Fibroblast of peridontal ligament (primary cell): ENCODE data around the gene CTTN.
"Not testable (repeated sequence)": the region's sequence is repeated elsewhere in the genome, so short reads cannot be mapped to it uniquely, and the experiment has no call there.

Experiments used
- DNase-seq: peaks from one replicate; pipeline ENCODE4 v3.0.0-alpha.2; 2010; ENCODE audit errors: extremely low read depth

The CTTN gene

DNA sequence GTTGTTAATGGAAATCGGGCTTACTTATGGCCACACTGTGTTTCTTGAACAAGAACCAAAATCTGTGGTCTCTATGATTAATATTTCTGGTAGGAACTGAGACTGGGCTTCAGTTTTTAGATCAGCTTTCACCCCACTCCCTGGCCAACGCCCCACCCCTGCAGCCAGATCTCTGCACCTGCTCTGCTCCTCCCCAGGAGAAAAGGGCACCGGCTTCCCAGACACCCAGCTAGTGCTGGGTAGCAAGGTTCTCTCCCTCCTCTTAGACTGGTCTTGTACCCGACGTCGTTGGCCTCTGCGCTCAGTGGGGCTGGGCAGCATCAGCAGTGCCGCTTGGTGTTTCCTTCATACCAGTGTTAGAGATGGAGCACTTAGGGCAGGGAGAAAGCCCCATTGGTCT, 17.0 kb upstream of the CTTN start:
- DNase-seq, result no peak

DNA sequence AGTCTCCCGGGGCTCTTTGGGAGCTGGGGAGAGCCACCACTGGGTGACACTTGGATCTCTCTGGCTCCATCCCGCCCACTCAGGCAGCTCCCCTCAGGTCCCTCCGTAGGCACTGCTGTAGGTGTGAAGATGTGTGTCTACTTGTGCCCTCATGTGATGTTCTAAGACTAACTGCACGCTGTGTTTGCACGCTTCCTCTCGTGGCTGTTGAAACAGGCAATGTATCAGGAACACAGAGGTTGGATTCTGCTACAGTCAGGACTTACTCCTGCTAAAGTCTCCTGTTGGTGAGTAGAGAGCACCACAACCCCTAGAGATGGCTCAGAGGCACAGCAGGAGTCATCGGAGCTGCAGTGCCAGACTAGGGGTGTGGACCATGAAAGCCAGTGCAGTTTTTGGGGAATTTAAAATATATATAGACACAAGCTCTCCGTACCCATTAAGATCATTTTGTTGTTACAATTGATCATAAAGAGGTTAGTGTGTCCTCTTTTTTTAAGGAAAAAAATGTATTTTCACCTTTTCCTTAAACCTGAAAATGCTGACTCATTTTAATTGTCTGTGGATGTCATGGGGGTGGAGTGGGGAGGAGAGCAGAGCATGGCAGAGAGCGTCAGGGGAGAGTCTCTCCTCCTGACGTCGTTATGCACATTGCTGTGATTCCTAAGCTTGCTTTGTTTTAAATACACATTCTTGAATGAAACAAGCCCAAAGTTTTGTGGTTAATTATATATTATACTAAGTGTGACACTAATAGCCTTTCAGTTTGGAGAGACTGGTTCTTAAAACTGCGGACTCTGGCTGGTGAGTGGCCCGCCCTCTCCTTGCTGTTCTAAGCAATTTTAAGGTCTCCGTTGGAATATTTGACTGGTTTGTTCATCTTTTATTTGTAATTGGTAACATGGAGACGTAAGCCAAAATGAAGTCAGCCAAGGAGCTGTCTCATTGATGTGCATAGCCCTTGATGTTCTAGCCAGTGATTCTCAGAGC, 16.2 kb upstream of the CTTN start:
- peak; percentile 88 for DNase-seq

DNA sequence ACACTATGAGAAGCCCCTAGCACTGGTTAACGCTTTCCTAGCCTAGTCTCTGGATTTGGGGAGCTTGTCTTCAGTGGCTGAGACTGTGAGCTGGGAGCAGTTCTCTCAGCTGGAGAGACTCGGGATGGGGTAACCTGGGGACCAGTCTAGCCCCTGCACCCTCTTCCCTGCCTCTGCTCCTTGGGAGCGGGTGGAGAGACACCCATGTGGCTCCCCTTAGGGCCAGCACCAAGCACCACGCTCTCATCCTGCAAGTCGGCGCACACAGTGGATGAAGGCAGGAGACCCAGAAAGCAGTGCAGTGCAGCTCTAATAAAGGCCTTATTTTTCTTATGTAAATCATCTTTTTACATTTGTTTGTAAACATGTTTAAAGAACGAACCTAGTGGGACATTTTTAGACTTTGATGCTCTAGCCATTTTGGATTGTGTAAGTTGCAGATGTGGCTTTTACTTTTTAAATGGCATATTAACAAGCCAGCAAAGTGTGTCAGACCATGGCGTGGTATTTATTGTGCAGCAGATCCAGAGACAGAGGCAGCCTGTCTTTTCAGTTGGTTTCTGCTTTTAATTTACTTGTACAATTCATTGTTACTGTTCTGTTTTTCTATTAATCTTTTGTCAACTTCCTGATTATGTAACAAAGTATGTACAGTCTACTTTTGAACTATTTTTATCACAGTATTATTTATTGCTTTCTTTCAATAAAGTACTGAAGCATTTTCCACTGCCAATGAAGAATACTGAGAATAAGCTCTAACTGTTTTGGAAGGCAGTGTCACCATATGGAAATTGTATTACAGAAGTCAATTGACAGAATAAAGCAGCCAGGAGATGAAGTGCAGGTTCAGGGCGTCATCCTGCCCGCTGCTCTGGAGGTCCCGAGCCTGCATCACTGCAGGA, 14.4 kb upstream of the CTTN start:
- no peak for DNase-seq

DNA sequence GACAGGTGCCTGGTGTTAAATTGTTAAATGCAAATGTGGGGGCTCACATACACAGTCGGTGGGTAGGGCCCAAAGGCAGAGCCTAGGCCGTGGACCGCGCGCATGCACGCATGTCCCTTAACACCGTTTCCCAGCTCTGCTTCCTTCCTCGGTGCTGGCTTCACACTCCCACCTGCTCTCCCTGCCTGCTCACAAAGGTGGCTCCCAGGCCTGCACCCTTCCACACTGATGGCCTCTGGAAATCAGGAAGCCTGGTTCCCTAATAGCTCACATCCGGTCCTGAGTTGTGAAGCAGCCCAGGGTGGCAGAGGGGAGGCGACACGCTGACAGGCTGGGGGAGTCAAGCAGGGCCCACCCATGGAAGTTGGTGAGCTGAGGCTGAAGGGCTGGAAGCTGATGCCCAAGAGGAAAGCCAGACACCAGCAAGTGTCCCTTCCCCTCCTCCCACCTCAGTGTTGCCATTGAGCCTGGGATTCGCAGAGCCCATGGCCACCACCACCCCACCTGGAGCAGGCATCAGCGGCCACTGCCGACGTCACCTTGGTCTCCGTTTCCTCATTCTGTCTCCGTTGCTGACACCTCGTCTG, 13.7 kb upstream of the CTTN start:
- DNase-seq, result no peak

DNA sequence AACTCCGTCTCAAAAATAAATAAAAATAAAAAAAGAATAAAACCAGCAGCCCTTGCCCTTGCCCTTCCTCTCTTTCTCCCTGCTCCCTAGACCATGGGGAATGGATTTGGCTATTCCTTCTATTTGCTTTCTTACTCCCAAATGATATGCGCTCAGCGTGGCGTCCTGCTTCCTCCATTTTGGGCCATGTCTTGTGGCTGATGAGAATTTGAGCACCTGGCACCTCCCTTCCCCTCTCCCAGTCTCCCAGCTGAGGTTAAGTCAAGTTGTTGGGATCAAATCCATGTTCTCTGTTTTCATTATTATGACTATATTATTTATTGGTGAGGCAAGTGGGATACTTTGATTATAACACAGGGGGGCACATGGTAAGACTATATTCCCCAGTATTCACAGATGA, 10.8 kb upstream of the CTTN start:
- no peak for DNase-seq

DNA sequence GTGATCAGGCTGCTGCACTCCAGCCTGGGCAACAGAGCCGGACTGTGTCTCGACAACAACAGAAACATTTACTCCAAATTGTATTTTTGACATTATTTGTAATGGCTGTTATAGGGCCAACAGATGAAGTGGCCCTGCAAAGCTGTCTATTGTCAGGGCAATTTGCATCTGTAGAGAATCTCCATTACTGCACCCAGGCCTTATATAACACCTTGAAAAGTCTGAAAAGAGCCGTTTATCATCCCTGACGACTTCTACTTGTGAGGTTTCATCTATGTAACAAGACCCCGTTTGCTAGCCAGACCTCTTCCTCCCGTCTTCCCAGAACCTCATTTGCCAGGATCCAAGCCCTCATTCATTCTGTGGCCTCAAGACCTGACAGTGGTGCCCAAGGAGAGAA, 9.1 kb upstream of the CTTN start:
- no peak for DNase-seq

DNA sequence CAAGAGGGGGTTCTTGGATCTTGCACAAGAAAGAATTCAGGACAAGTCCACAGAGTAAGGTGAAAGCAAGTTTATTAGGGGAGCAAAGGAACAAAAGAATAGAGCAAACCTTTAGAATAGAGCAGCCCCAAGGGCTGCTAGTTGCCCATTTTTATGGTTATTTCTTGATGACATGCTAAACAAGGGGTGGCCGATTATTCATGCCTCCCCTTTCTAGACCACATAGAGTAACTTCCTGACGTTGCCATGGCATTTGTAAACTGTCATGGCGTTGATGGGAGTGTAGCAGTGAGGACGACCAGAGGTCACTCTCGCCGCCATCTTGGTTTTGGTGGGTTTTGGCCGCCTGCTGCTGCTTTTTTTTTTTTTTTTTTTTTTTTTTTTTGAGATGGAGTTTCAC, 7.4 kb upstream of the CTTN start:
- DNase-seq, result not testable (repeated sequence)

DNA sequence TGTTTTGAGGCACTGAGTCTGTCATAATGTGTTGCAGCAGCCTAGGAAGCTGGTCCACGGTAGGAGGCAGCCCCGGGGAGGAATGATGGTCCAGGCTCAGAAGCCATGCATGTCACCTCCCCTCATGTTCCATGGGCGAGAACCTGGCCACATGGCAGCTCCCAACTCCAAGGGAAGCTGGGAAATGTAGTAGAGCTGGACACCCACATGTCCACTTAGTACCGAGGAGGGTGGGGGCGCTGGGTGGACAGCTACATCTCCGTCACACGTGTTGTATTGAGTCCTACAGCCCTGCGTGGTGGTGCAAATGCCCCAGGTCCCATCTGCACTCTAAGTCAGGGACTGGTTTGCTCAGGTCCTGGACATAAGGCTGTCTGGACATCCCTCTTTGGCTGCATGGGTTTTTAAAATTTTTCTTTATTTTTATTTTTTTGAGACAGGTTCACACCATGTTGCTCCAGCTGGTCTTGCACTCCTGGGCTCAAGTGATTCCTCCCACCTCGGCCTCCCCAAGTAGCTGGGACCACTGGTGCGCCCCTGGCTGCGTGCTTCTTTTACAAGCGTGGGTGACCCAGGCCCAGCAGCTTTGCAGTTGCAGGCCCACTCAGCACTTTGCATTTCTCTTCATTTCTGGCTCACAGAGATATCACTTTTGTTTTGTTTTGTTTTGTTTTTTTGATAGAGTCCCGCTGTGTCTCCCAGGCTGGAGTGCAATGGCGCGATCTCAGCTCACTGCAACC, 3.9 kb upstream of the CTTN start:
- DNase-seq, result no peak

DNA sequence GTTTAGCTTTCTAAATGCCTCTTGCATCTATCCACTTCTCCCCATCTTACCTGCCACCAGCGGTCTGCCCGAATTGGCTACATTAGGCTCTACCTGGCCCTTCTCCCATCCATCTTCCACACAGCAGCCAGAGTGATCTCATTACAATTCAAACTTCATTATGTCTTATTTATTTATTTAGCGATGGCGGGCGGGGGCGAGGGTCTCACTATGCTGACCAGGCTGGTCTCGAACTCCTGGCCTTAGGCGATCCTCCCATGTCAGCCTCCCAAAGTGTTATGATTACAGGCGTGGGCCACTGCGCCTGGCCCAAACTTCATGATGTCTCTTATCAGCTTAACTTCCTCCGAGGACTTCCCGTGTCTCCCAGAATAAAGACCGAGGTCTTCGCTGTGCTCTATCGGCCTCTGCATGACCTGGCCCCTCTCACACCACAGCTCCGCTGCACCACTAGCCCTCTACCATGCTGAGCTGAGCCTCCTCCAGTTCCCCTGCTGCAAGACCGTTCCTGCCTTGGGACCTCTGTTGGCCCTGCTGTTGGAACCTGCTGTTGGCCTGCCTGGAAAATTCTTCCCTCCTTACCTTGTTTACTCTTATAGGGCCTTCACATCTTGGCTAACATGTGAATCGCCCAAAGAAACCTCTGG, 870 bp upstream of the CTTN start:
- DNase-seq, result peak; percentile 34

DNA sequence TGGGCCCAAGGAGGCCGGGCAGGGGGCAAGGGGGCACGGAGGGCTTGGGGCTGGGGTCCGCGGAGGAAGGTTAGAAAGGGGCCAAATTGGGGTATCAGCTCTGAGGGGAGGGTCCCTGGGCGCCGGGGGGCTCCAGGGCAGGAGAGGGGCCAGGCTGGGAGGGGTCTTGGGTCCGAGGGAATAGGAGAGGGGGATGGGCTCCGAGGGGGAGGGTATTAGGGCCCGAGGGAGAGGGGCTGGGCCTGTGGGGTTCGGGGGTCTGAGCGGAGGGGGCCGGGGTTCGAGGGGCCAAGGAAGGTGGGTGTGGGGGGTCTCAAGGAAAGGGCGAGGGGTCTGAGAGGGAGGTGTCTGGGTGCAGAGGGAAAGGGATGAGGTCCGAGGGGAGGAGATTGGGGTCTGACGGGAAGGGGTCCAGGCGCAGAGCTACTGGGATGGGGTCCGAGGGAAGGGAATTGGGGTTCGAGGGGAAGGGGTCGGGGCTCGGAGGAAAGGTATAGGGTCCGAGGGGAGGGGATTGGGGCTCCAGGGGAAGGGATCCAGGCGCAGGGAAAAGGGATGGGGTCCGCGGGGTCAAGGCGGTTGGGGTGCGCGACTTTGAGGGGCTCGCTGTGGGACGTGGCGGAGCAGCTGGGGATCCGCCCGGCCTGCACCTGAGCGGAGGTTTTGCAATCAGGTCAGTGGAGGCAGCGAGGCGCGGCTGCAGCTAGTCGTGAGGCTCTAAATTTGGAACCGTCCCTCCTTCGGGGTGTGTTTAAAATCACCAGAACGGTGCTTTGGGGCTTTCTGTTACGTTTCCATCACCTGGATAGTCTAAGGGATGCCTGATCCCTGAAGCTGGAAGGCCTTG, 728 bp downstream of the CTTN start:
- no peak for DNase-seq

DNA sequence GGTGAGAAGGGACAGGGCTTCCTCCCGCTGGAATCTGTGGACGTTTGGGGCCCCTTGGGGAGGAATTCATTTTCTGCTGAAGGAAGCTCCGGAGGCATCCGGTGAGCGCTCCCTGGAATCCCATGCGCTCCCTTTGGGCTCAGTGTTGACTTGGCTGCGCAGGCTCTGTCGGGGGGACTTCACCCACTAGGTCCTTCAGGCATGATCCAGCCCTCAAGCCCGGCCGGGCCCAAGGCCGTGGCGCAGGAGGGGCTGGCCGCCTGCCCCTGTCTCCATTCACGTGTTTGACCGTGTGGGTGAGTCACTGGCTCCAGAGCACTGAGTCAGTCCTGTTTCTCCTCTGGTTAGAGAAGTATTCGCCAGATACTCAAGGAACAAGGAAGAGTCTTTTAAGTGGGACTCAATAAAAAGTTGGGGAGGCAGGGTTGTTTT, 1.4 kb downstream of the CTTN start:
- DNase-seq, result peak; percentile 93

DNA sequence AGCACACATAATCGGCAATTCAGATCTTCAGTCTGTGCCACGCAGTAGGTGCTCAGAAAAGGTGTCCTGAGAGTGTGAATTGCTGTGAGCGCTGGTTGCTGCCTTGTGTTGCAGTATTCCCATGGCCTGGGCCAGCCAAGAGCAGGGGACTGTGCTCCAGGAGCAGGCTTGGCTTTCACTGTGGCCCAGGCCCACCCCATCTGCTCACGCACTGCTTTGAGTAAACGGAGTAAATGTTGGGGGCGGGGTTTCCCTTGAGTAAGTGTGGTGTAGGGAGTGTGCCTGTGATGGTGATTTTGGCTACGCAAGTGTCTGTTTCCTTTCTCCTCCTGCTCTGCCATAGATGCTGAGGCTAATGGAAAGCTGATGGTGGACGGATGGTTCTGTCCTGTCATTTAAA, 2.3 kb downstream of the CTTN start:
- DNase-seq, result no peak

DNA sequence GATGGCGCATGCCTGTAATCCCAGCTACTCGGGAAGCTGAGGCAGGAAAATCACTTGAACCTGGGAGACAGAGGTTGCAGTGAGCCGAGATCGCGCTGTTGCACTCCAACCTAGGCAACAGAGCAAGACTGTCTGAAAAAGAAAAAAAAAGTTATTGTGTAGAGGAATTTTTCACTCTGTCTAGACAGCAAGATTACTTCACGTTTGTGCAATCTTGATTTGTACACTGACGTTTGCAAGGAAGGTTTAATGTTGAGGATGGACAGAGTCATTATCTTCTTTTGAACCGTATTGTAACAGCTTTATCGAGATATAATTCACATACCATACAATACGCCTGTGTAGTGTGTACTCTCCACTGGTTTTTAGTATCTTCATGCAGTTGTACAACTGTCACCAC, 3.7 kb downstream of the CTTN start:
- no peak for DNase-seq

DNA sequence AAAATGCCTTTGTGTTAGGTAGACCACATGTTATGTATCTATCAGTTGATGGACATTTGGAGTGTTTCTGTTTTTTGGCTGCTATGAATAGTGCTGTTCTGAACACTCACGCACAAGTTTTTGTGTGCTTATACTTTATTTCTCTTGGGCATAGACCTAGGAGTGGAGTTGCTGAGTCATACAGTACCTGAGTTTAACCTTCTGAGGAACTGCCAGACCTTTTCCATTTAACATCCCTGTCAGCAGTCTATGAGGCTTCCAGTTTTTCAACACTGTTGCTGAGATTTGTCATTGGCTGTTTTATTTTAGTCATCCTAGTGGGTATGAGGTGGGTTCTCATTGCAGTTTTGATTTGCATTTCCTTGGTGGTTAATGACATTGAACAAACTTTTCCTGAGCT, 4.4 kb downstream of the CTTN start:
- no peak for DNase-seq

DNA sequence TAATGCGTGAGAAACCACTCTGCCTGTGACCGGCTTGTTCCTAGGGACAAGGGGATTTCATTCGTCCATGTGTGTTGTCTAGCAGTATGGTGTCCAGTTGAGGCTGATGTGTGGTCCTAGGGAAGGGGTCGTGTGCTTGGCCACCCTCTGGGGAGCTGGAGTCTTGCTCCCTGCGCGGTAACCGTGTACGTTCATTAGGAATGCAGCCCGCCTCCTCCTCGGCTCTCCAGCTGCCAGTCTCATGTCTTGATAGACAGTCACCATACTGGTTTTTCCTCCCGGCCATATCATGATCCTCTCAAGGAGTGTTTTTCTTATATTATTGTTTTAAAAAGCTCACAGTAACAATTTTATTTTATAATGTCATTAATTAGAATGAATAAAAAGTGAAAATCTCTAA, 5.9 kb downstream of the CTTN start:
- DNase-seq, result no peak

DNA sequence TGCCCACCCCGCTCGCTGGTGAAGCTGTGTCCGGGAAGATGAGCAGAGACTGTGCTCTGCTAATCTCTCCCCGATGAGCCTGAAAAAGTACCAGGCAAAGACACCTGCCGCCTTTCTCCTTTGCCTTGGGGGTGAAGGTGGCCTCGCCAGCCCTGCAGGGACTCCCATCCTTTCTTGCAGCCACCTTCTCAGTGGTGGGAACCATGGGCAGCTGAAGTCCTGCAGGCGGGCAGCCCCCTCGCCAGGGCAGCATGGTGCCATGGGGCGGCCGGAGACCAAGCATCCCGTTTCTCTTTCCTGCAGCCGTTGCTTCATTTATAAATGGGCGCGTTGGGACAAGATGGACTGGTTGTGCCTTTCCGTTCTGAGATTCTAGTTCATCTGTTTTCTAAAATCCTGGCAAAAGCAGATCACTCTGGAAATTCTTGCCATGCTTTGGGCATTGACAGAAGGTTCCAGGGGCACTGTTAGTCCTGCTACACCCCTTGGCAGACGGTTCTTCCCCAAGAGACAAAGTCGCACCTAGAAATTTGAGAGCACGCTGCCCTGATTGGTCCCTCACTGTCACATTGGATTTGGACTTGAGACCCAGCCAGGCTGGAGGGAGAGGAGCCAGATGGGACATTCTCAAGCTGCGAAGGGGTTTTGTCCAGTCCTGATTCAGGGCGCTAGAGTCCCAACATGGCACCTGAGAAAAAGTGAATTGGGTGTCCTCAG, 7.5 kb downstream of the CTTN start:
- no peak for DNase-seq

DNA sequence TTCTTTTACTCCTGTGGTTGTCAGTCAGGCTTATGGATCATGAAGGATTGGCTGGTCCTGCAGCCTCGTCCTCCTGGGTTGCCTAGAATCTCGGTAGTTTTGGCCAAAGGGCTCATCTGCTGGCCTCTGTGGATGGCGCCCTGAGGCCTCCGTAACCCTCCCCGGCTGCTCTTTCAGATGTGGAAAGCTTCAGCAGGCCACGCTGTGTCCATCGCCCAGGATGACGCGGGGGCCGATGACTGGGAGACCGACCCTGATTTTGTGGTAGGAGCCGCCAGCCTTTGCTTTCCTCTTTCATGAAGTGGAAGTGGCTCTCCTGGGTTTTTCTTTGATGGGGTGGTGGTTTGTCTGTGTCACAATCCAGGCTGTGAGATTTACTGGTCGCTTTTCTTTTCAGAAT, 8.8 kb downstream of the CTTN start:
- DNase-seq, result no peak

DNA sequence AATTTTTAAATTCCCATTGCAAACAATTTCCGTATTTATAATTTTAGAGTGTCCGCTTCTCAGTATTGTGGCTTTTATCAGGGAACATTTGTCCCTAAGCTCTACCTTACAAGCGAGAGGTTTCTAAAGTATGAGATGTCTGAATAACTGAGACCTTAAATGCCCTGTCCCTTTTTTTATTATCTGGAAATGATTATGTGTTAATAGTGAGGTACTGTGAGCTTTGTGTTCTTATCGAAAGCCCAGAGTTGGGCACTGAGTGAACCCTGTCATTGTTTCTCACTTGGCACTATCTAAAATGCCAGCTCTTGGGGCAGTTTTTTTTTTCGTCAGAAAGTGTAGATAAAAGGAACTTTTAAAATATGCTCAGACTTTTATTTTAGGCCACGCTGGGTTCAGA, 9.5 kb downstream of the CTTN start:
- DNase-seq, result no peak

DNA sequence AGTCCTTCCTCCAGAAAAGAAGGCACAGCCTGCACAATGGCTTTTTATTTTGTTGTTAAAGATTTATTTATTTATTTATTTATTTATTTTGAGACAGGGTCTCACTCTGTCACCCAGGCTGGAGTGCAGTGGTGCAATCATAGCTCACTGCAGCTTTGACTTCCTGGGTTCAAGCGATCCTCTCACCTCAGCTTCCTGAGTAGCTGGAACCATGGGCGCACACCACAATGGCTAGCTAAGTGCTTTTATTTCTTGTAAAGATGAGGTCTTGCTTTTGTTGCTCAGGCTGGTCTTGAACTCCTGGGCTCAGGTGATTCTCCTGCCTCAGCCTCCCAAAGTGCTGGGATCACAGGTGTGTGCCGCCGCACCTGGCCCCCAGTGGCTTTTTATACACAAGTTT, 10.0 kb downstream of the CTTN start:
- not testable (repeated sequence) for DNase-seq

DNA sequence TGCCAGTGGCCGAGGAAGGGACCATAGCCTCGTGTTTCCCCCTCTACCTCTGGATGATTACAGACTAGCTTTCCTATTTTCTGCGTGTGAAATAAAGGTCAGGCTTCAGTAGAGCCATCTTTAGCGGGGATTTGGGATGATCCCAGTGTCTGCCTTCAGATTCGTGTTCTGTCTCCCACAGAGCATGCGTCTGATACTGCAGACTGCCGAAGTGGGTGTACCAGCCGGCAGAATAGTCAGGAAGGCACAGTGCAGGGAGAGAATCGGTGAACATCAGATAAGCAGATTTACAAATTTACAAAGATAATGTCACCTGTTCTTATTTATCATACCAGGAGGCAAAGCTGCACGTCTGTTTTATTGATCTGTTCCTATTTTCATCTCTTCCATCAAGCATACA, 11.1 kb downstream of the CTTN start:
- no peak for DNase-seq
